HG03045 (cell line): Measurements from ENCODE around the gene DSTYK.
"Not testable (repeated sequence)": the region's sequence is repeated elsewhere in the genome, so short reads cannot be mapped to it uniquely, and the experiment has no call there.

Source experiments
- ATAC-seq: cut with Tn5 transposase; IDR thresholded peaks from one replicate; pipeline ENCODE4 v1.9.1; 2021; ENCODE audit warnings: mild to moderate bottlenecking, moderate library complexity; ENCODE audit not compliant: unreplicated experiment

DSTYK gene

DNA sequence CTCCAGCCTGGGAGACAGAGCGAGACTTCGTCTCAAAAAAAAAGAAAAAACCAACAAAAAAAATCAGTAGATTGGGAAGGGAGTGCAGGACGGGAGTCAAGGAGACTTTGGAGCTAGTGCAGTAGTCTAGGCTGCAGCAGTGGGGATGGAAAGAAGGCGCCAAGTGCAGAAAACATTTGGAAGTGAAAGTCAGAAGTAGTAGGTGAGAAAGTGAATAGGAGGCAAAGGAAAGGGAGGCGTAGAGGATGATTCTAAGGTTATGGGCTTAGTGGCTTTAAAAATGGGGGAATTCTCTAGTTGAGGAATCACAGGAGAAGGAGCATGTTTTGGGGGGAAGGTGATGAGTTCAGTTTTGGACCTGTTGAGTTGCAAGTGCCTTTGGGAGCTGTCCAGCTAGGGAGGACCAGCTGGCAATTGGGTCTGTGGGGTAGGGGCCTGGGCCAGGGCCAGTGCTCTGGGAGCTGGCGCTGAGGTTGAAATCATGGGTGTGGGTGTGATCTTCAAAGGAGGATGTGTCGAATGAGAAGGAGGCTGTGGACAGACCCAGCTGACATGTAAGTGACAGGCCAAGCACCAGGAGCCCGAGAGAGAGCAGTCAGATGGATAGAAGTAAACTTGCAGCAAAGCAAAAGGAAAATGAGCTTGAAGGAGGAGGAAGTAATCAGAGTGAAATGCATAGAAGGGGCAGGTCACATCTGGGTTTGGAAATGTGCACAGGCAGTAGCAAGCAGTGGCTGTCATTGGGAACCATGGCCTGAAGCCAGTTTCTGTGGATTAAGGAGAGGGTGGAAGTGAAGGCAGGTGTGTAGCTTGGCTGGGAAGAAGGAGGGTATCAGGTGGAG lies 32.1 kb upstream of the DSTYK start:
- ATAC-seq: no peak

DNA sequence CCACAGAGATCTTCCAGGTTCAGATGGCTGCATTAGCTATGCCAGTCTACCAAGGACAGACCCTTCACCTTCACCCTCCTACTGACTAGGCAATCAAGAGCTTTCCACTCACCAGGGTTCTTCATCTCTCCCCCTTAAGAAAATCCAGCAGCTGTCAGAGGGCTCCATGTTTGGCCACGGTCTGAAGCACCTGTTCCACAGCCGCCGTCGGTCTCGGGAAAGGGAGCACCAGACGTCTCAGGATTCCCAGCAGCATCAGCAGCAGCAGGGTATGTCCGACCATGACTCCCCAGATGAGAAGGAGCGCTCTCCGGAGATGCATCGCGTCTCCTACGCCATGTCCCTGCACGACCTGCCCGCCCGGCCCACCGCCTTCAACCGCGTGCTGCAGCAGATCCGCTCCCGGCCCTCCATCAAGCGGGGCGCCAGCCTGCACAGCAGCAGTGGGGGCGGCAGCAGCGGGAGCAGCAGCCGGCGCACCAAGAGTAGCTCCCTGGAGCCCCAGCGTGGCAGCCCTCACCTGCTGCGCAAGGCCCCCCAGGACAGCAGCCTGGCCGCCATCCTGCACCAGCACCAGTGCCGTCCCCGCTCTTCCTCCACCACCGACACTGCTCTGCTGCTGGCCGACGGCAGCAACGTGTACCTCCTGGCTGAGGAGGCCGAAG lies 30.0 kb upstream of the DSTYK start:
- ATAC-seq: no peak

DNA sequence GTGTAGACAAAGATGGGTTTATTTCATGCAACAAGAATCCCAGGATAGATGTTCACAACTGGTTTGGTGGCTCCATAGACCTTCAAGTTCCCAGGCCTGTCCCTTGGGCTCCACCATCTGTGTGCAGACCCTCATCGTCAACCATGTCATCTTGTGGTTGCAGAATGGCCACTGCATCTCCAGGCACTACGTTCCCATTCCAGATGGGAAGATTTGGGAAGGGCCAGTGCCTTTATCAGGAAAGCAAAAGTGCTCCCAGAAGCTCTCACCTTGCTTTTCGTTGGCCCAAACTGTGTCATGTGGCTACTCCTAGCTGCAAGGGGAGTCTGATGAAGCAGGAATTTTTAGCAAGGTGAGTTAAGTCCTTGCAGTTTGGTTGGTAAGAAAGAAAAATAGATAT lies 29.1 kb upstream of the DSTYK start:
- no peak for ATAC-seq

DNA sequence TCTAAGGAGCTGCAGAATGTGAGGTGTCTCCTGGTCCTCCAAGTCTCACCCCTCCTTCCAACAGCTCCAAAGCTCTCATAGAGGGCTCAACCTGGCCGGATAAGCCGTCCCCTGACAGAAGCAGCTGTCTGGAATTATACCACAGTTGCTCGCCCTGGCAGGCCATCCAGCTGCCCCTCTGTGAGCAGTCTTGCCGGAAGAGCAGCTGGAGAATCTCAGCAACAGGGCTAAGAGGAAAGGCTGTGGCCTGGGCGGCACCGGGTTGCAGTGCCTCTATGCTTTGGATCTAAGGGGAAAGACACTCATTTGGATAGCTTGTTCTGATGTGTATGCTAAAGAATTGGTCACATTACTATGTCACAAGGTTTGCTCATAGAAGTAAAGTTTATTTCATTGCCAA lies 28.6 kb upstream of the DSTYK start:
- ATAC-seq: no peak

DNA sequence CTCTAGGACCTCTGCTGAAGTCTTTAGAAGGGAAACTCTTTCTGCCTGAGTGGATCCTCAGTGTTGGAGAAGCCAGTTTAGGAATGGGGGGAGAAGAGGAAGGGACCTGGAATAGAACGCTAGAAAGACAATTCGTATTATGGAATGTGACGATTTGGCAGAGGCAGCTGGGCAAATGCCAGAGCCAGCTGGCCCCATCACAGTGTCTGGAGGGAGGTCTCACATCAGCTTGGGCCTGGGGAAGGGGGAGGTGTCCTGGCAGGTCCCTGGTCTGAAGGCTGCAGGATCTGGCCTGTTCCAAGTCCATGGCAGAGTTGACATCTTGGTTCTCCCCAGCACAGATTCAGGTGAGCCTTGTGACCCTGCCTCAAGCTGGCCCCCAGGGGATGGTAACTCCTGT lies 27.6 kb upstream of the DSTYK start:
- ATAC-seq: no peak

DNA sequence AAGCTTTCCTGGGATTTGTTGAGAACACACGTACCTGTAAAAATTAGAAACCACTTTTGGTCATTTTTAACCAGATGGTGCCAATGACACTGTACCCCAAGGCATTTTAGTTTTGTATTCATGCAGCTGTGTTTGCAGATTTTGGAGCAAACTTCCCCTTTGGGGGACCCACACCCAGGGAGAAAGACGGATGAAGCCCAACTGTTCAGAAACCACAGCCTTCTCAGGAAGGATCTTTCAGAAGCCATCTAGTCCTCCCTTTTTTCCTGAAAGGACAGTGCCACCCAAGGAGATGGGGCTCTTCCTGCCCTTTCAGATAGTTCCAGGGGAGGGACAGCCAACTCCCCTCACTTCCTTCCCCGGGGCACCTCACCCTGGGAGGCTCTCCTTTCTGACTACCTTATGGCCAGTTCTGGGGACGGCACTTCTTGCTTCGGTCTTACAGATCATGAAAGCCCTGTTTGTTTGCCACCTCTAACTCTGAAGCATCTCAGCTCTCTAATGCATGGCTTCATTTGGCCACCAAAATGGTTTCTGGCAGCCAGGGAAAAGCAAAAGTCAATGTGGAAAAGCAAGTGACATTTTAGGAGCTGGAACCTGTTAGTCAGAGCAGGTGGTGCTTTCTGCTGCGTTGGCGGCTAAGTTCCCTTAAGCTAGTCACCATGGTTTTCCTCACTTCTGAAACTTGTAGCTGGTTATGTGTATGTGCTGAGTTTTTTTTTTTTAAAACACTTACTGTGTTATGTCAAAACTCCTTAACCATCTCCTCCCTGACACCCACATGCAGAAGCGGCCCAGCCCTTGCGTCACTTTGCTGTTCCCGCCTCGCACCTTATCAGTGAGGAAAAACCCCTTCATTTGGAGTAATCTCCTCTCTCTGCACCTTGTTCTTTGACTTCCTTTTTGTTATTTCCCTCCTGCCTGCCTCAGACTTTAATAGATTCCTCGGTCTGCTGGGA lies 26.3 kb upstream of the DSTYK start:
- no peak for ATAC-seq

DNA sequence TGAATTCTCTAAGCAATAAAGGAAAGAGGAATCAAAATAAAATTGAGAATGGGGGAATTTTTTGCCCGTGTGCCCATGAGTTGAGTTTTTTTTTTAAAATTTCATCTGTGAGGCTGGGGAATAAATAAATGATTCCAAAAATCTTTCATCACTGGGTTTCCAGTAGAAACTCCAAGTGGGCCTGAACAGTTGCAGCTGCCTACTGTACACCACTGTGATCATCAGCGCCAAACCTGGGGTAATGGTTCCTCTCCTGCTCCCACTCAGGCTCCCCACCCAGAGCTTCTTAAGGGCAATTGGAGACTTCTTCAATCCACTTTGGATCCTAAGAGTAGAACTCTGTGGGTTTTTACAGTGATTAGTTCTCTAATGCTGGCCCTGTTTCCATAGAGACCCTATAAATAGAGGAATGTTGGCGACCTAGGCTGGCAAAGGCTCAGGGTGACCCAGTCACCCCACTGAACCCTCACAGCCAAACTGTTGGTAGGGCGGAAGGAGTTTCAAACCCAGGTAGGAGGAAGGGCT lies 25.5 kb upstream of the DSTYK start:
- no peak for ATAC-seq

DNA sequence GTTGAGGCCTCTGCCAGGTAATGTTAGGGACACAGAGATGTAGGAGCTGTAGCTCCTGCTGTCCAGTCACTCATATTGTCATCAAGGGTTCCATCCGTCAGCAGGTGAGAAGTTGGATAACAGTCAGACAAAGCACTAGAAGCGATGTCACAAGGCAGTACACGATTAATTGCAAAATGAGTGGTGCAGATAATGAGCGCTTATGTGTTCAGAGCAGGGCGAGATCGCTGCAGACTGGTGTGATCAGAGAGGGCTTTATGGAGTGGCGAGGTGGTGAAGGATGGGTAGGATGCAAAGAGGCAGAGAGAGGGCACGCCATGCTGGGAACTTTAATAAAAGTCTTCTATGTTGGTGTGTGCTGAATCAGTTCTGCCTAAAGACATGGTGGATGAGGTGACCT lies 25.0 kb upstream of the DSTYK start:
- no peak for ATAC-seq

DNA sequence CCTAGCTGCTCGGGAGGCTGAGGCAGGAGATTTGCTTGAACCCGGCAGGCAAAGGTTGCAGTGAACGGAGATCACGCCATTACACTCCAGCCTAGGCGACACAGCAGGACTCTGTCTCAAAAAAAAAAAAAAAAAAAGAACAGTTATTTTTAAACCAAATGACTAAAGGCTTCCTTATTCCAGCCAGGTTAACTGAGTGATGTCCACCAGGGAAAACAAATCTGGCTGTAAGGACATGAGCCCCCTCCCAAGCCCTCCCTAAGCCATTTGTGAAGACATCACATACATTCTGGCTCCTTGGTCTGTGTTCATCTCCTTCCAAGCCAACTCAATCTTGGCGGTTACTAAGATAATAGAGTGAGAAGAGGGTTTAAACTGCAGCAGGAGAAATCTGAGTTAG lies 24.4 kb upstream of the DSTYK start:
- ATAC-seq: no peak

DNA sequence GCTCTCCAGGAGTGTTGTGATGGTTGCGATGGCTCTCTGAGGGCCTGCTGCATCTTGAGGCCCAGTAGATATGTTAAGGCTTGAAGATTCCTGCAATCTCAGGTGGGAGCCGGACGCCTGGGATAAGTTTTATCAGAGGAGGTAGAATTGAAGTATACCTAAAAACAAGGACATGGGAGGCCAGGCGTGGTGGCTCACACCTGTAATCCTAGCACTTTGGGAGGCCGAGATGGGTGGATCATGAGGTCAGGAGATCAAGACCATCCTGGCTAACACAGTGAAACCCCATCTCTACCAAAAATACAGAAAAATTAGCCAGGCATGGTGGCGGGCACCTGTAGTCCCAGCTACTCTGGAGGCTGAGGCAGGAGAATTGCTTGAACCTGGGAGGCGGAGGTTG lies 22.5 kb upstream of the DSTYK start:
- ATAC-seq: not testable (repeated sequence)

DNA sequence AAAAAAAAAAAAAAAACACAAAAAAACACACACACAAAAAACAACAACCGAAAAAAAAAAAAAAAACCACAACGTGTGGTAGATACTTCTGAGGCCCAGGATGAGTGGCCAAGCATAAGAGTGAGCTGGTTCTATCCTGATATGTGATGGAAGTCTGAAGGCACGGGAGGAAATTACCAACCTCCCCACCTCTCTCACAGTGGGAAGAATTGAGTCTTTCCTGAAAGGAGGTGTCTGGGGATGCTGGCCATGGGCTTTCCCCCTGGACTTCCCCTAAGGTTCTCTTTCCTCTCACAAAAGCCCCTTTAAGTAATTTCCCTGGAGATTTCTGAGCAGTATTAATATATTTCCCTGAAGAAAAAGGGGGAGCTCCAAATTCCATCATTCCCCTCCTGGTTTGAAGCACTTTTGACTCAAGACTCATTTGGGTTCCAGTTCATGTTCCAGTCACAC lies 21.5 kb upstream of the DSTYK start:
- no peak for ATAC-seq

DNA sequence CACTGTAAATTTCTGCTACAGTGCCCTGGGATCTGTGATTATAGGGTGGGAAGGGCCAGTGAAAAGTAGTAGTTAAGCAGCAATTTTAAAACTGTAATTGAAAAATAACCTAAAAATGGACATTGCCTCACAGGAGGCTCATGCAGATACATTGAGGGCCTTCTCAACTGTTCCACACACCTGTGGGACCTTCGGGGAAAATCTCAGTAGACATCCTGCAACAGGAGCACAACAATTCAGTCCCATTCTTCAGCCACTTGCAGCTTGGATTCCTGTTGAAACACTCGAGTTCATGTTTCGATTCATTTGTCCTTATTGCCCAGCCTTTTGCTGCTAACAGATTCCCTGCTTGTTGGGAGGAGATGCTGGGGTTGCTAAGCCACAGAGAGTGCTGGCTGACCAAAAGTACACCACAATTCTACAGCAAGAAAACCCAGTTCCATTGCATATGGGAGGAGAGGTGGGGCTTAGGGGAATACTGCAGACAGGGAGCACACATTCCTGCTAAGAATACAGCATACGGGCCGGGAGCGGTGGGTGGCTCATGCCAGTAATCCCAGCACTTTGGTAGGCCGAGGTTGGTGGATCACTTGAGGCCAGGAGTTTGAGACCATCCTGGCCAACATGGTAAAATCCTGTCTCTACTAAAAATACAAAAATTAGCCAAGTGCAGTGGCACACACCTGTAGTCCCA lies 20.8 kb upstream of the DSTYK start:
- no peak for ATAC-seq

DNA sequence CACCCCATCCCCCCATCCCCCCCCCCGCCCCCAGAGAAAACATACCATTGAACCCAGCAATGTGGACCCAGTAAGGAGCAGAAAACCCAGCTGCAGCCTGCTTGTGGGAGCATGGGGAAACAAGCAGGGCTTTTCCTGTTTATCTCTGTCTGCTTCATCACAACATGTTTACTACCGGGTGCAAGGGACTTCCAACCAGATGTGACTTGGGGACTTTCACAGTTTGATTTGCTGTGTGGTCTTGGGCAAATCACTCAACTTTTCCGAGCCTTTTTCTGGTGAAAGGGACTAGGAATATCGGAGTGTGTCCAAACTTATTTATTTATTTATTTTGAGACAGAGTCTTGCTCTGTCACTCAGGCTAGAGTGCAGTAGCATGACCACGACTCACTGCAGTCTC lies 19.5 kb upstream of the DSTYK start:
- no peak for ATAC-seq

DNA sequence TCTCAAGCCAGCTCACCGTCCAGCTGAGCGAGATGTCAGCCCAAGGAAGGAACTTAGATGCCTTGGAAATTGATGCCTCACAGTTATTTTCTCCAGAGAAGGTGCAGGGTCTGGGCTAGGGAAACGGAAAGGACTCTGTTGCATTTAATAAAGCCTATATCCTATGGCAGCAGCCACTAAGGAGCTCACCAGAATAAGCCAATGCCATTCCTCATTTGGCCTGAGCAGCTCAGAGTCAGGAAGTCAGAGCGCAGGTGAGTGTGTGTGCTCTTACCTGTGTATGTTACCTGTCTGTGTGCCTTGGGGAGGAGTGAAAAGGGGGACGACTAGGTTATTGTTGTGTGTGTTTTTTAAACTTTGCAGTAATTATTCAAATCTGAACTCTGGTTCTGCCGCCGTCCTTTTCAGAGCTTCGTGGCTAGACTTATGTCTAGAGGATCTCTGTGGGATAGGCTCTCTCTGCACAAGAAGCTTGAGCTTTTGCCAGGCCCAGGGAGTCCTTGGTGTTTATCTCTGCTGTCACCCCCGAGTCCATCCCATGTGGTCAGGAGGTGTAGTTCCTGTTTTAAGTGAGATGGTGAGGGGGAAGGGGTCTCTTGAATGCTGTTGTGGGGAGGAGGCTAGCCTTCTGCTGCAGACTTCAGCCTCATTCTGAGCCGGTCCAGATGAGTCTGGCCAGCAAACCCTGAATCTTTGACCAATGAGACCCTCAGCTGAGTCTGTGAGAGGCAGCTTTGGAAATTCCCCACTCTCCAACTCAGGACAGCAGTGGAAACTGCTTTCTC lies 18.6 kb upstream of the DSTYK start:
- ATAC-seq: no peak

DNA sequence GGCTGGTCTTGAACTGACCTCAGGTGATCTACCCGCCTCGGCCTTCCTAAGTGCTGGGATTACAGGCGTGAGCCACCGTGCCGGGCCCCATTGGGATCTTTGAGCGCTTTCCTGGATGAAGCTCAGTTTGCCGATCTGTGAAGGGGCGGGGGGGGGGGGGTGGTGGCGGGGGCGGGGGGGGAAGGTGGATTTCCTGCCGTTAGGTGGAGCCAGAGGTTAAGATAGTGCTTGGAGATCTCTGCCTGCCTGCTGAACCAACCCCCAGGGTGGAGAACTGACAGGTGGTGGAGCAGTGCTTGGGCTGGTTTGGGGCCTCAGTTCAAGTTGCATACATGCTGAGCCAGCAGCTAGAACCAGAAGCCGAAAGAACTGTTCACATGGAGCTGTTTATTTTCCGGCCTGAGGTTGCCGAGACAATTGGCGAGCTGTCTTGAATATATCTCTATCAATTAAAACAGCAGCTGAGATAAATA lies 17.9 kb upstream of the DSTYK start:
- ATAC-seq: no peak

DNA sequence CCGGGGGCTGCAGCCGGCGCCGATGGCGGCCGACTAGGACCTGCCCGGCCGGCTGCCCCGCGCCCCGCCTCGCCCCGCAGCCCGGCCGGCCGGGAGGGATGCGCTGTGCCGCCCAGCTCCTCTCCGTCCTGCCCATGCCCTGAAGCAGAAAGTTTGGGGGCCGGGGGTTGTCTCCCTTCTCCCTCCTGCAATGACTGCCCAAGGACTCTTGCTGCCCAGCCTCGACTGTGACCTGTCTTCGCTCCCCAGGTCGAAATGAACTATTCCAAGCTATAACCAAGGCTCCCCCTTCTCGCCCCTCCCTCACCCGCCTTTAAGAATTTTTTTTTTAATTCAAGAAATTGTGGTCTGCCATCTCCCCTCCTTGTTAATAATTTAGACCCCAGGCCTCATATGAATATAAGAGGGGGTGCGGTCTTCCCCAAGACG lies 16.6 kb upstream of the DSTYK start:
- no peak for ATAC-seq

DNA sequence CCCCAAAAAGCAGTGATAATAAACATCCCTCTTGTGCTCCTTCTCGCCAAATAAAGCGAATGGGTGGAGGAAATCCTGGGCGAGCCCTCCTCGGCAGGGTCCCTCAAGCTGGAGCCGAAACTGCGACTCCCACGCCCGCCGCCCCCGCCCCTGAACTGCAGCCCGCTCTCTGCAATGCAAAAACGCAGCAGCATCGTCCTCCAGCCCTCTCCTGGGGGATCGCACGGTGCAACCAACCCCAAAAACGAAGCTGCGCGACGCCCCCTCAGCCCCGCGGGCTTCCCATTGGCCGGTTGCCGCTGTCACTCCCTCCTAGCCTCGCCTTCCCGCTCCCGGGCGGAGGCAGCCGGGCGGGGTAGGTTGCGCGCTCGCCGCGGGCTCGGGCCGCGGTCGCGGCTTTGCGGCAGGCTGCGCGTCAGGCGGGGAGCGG lies 16.1 kb upstream of the DSTYK start, which contains the start of gene TMCC2:
Gene TMCC2, plus strand, starts transcription at position 363 of the 430 bp plus-strand sequence. CDS start 619 bp downstream, outside the sequence.
- ATAC-seq: peak; percentile 80

DNA sequence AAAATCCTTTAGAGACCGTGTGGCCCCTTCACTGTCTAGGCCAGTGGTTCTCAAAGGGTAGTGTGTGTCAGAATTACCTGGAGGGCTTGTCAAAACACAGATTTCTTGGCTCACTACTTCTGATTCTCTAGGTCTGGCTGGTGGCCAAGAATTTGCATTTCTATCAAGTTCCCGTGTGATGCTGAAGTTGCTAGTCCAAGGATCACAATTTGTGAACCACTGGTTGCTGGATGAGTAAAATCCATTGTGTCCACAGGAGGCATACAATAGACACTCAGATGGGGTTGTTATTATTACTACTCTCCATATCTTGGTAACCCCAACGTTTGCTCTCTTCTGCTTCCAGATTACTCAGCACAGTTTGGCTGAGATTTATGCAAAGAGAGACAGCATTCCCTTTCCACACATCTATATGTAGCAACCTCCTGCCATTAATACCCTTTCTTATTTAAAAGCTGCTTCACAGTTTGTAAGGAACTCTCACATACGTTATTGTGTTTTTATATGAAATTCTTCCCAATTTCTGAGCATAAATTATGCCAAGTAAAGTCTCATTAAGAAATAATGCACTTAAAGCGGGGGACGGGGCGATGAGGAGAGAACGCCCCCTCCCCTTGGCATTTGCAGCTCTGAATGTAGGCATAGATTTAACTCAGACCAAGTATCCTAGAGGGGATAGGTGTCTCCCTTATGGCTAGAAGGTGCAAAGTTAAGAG lies 15.5 kb upstream of the DSTYK start:
- ATAC-seq: no peak
